ENCODE measurements around the gene SOCS7.

GRCh38 chr17:38441429-38442061 lies 89.9 kb downstream of the SOCS7 start:
- TF ChIP-seq CTCF (IDR thresholded peaks at IDR 0.05) (no peak), POLR2A (IDR thresholded peaks at IDR 0.05) (no peak)

Measured in prostate gland (tissue), 2 donors.